HFFc6 (cell line): ENCODE data around the gene EPB41L2. TPM values are rescaled to one million over a fixed set of nuclear protein-coding genes. Genes with fewer than 3 reads are reported as not detected.

Experiments used
- DNase-seq: peaks from one replicate; pipeline ENCODE4 v3.0.0-alpha.2; 2018
- H3K27ac Mint-ChIP-seq: 2 replicates; pipeline ENCODE4 v1.8.0; 2020; ENCODE audit warnings: mild to moderate bottlenecking, mixed read lengths
- H3K27me3 Mint-ChIP-seq: 2 replicates; pipeline ENCODE4 v1.8.0; 2021; ENCODE audit warnings: mild to moderate bottlenecking, moderate library complexity, mixed read lengths; ENCODE audit not compliant: insufficient read depth
- H3K36me3 Mint-ChIP-seq: 2 replicates; pipeline ENCODE4 v1.8.0; 2021; ENCODE audit warnings: low read depth, mixed read lengths
- H3K4me1 Mint-ChIP-seq: 2 replicates; pipeline ENCODE4 v1.8.0; 2020; ENCODE audit warnings: low read depth, mixed read lengths
- H3K4me3 Mint-ChIP-seq: 2 replicates; pipeline ENCODE4 v1.8.0; 2020; ENCODE audit warnings: mild to moderate bottlenecking, moderate library complexity, mixed read lengths
- H3K9me3 Mint-ChIP-seq: 2 replicates; pipeline ENCODE4 v1.8.0; 2020; ENCODE audit warnings: mild to moderate bottlenecking, mixed read lengths
- total RNA-seq, 6 experiments: library from RNA; stranded (reverse); fragmentation: NEBNext Ultra II Directional; extraction: Animal tissue kit (Norgen Biotek cat#: 25700); gene quantifications; 2 replicates in 1 of 6; 3 replicates in 5 of 6; pipeline ENCODE4 v1.2.3, GENCODE V29; 2021
- TF ChIP-seq, protein P1 (sequence below): fragments of 200-600 bp; sonication (generic); IDR thresholded peaks from 2 replicates; pipeline ENCODE4 v1.5.0; 2021; ENCODE audit warnings: antibody characterized with exemption, mild to moderate bottlenecking

EPB41L2 gene
- total RNA-seq, 6 experiments from 2014 or later, result 39.3 to 73.8 (median 60.7) TPM

DNA sequence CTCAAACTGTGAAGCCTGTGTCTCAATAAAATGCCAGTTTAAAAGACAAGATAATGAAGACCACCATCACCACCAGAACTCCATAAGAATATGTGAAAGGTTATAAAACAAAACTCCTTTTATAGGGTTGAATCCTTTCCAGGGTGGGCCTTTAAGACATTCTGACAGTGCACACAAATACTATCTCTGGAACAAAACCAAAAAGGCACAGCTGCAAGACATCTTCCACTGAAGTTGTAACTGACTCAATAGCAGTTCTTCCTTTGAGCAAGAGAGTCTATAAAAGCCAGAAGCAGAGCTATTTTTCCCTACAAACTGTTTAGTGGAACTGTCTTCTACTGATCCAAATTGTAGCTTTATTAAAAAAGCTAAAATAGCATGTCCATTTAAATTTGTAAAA, 81.6 kb downstream of the EPB41L2 start:
- H3K27me3 Mint-ChIP-seq, result no peaks in the 10 kb centered on the region
- no peak overlapping the region for H3K4me3 Mint-ChIP-seq
- TF ChIP-seq, protein P1, sequence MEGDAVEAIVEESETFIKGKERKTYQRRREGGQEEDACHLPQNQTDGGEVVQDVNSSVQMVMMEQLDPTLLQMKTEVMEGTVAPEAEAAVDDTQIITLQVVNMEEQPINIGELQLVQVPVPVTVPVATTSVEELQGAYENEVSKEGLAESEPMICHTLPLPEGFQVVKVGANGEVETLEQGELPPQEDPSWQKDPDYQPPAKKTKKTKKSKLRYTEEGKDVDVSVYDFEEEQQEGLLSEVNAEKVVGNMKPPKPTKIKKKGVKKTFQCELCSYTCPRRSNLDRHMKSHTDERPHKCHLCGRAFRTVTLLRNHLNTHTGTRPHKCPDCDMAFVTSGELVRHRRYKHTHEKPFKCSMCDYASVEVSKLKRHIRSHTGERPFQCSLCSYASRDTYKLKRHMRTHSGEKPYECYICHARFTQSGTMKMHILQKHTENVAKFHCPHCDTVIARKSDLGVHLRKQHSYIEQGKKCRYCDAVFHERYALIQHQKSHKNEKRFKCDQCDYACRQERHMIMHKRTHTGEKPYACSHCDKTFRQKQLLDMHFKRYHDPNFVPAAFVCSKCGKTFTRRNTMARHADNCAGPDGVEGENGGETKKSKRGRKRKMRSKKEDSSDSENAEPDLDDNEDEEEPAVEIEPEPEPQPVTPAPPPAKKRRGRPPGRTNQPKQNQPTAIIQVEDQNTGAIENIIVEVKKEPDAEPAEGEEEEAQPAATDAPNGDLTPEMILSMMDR, result no peak
- peak; percentile 15 for DNase-seq
- peaks cover 17% of the 10 kb centered on the region for H3K36me3 Mint-ChIP-seq
- peaks cover 25% of the 10 kb centered on the region for H3K4me1 Mint-ChIP-seq
- no peak overlapping the region for H3K27ac Mint-ChIP-seq
- H3K9me3 Mint-ChIP-seq, result peaks cover 16% of the 10 kb centered on the region; the same call in 1 of the 2 replicates

DNA sequence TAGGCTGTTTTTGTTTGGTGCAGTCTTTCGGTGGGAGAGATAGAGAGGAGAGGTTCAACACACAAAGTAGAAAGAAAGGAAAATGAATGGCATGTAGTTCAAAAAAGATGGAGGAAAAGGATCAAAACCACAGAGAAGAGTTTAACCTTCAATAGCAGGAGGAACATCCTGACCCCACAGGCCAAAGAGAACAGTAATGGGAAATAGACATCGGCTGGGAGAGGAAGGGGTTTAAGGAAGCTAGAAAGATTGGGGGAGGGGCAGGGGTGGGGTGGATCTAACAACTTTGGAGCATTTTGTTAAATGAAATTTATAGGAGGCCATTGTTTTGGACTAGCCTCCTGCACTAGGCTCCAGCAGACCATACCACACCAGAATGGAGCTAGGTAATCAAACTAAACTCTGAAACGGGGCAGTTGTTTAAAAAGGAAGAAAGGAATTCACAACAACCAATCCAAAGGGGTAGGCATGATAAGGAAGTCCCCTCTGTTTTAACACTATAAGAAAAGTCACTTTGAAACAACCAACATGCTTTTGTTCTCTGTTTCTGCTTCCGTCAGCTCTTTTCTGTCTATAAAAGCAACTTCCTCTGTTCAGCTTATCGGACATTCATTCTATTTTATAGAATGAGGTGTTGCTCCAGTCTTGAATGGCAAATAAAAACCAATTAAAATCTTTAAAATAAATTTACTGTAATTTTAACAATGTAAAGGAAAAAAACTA, 82.6 kb downstream of the EPB41L2 start:
- Mint-ChIP-seq H3K9me3 (peaks cover 10% of the 10 kb centered on the region; the same call in 1 of the 2 replicates), H3K4me3 (no peak overlapping the region), H3K36me3 (peaks cover 8% of the 10 kb centered on the region), H3K27me3 (no peaks in the 10 kb centered on the region), H3K27ac (no peak overlapping the region), H3K4me1 (peaks cover 34% of the 10 kb centered on the region)
- no peak for DNase-seq
- TF ChIP-seq, protein P1, result no peak

DNA sequence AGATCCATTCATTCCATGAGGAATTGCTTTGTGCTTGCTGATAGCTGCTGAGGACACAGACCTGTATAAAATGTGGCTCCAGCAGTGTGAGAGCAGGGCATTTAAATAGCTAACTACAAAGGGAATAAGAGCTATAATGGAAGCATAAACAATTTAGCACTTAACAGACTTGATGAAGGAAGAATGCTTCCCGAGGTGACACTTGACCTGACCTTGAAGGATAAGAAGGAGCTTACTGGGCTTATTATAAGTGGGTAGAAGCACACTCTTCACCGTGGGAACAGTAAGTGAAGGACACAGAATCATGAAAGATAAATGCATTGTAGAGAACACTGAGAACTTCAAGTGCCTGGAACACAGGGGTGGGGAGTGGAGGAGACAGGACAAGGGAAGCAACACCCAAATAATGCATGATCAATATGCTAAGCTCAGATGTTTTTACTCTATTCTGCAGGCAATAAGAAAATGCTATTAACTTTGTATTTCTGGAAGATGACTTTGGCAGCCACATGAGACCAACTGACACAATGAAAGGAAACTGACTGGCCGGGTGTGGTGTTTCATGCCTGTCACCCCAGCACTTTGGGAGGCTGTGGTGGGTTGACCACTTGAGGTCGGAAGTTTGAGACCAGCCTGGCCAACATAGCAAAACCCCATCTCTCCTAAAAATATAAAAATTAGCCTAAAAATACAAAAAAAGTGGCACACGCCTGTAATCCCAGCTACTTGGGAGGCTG, 84.2 kb downstream of the EPB41L2 start:
- H3K4me3 Mint-ChIP-seq, result no peak overlapping the region
- H3K4me1 Mint-ChIP-seq, result peaks cover 44% of the 10 kb centered on the region

DNA sequence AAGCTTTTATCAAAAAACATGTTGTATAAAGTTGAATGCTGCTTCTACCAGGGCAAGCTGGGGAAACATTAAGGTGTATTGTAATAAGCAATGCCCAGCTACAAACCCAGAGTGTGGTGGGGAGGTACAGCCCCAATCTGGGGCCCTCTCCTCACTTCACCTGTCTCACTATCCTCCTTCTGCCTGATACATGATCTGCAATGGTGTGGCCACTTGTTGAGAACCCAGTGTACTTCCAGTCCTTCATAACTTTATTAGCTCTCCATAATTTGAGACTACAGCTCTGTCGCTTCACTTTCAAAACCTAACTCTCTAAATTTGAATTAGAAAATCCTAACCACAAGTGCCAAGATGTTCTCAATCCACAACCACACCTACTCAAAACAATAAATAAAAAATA, 84.9 kb downstream of the EPB41L2 start:
- no peak for DNase-seq
- H3K4me1 Mint-ChIP-seq, result peaks cover 47% of the 10 kb centered on the region

More for the DNA sequence above, 84.2 kb downstream of the EPB41L2 start:
- no peaks in the 10 kb centered on the region for H3K27me3 Mint-ChIP-seq
- H3K9me3 Mint-ChIP-seq, result no peaks in the 10 kb centered on the region
- peaks cover 3% of the 10 kb centered on the region; the same call in 1 of the 2 replicates for H3K36me3 Mint-ChIP-seq
- TF ChIP-seq, protein P1, result no peak
- no peak for DNase-seq
- H3K27ac Mint-ChIP-seq, result no peak overlapping the region

DNA sequence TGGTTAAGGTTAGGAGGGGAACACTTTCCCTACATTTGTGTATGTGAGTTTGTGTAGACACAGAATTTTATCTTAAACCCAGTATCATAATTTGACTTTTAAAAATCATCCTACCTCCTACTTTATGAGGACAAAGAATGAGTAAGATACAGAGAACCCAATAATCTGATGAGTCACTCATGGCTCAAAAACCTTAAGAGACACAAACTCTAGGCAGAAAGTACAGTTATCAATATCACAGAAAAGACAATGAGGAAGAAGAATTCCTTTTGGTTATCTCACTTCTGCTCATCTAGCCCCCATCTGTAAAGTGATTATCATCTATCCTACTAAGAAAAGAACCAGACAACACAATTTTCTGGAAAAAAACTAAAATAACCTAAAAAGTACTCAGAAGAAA, 87.7 kb downstream of the EPB41L2 start:
- Mint-ChIP-seq H3K4me1 (peaks cover 59% of the 10 kb centered on the region), H3K4me3 (no peak overlapping the region), H3K27me3 (no peaks in the 10 kb centered on the region; the same call in 1 of the 2 replicates), H3K9me3 (no peaks in the 10 kb centered on the region), H3K27ac (peak overlapping the region; percentile 22; the same call in 1 of the 2 replicates), H3K36me3 (peaks cover 7% of the 10 kb centered on the region; the same call in 1 of the 2 replicates)
- DNase-seq, result peak; percentile 15
- TF ChIP-seq, protein P1, result no peak

More for the DNA sequence above, 84.9 kb downstream of the EPB41L2 start:
- Mint-ChIP-seq H3K4me3 (no peak overlapping the region), H3K36me3 (peaks cover 7% of the 10 kb centered on the region; the same call in 1 of the 2 replicates), H3K27me3 (no peaks in the 10 kb centered on the region; the same call in 1 of the 2 replicates), H3K27ac (no peak overlapping the region), H3K9me3 (no peaks in the 10 kb centered on the region)
- TF ChIP-seq, protein P1, result no peak
